Vagina (tissue), 2 donors: ENCODE data around the gene ATP8B1.

Experiments used
- POLR2A ChIP-seq, 2 donors: fragments of 450-650 bp; IDR thresholded peaks; one replicate each; pipeline ENCODE4 v1.6.1; 2017; ENCODE audit warnings: antibody characterized with exemption in 2 of 2, mild to moderate bottlenecking in 2 of 2, moderate library complexity in 2 of 2
- POLR2AphosphoS5 ChIP-seq, 2 donors: sonication (generic); formaldehyde crosslinking; IDR thresholded peaks; one replicate each; pipeline ENCODE4 v1.9.0; 2017; ENCODE audit warnings: antibody characterized with exemption in 2 of 2, mild to moderate bottlenecking in 2 of 2, low read depth in 1 of 2; ENCODE audit not compliant: insufficient read depth in 1 of 2
- TF ChIP-seq, protein P1 (sequence below), 3 experiments: fragments of 450-650 bp in 2 of 3; fragments of 200-600 bp in 1 of 3; sonication (generic) in 1 of 3; IDR thresholded peaks; one replicate each; pipeline ENCODE4 v1.5.1; 2017 to 2019; ENCODE audit warnings: antibody characterized with exemption in 3 of 3, mild to moderate bottlenecking in 2 of 3, moderate library complexity in 2 of 3

DNA sequence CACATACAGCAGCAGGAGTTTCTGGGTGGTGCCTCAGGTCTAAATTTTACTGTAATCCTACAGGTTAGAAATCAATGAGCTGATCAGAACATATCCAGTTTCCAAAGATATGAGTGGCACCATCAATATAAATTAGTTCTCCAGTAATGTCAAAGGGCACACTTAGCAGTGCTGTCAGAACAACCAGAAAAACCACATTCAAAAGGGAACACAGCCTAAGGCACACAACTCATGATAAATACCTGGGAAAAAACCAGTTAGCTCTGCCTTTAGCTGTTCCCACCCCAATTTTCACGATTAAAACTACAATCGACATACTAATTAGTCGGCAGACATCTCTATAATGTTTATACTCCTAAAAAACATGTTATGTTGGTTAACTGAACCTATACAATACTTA, 31.5 kb downstream of the ATP8B1 start:
- TF ChIP-seq, protein P1, sequence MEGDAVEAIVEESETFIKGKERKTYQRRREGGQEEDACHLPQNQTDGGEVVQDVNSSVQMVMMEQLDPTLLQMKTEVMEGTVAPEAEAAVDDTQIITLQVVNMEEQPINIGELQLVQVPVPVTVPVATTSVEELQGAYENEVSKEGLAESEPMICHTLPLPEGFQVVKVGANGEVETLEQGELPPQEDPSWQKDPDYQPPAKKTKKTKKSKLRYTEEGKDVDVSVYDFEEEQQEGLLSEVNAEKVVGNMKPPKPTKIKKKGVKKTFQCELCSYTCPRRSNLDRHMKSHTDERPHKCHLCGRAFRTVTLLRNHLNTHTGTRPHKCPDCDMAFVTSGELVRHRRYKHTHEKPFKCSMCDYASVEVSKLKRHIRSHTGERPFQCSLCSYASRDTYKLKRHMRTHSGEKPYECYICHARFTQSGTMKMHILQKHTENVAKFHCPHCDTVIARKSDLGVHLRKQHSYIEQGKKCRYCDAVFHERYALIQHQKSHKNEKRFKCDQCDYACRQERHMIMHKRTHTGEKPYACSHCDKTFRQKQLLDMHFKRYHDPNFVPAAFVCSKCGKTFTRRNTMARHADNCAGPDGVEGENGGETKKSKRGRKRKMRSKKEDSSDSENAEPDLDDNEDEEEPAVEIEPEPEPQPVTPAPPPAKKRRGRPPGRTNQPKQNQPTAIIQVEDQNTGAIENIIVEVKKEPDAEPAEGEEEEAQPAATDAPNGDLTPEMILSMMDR (IDR thresholded peaks at IDR 0.05), result no peak
- TF ChIP-seq POLR2A (IDR thresholded peaks at IDR 0.05), result no peak
- TF ChIP-seq POLR2AphosphoS5 (IDR thresholded peaks at IDR 0.05; ENCODE audit: insufficient read depth in 1 of 2, low read depth in 1 of 2), result no peak
